GM19463 (cell line): ENCODE measurements around the gene ADH1A.
"Not testable (repeated sequence)": the region's sequence is repeated elsewhere in the genome, so short reads cannot be mapped to it uniquely, and the experiment has no call there.

Experiments used
- ATAC-seq: cut with Tn5 transposase; IDR thresholded peaks from one replicate; pipeline ENCODE4 v1.9.1; 2021; ENCODE audit warnings: mild to moderate bottlenecking, moderate library complexity; ENCODE audit not compliant: unreplicated experiment

Gene ADH1A

GRCh38 chr4:99290848-99291786 is at the start of gene ADH1A:
Gene ADH1A, minus strand, starts transcription at chr4:99290985. Its CDS starts 71 bp downstream, at chr4:99290914.
- no peak for ATAC-seq

- ATAC-seq, result no peak
Observed at GRCh38 chr4:99339172-99339571, 48.4 kb upstream of the ADH1A start.

- ATAC-seq, result no peak
Observed at GRCh38 chr4:99336553-99336952, 45.8 kb upstream of the ADH1A start.

- ATAC-seq, result no peak
Observed at GRCh38 chr4:99334880-99335279, 44.1 kb upstream of the ADH1A start.

- ATAC-seq, result no peak
Observed at GRCh38 chr4:99330648-99331047, 39.9 kb upstream of the ADH1A start.

- no peak for ATAC-seq
Observed at GRCh38 chr4:99329876-99330275, 39.1 kb upstream of the ADH1A start.

GRCh38 chr4:99324979-99325378 is 34.2 kb upstream of the ADH1A start:
- ATAC-seq, result no peak

GRCh38 chr4:99324361-99324760 is 33.6 kb upstream of the ADH1A start:
- no peak for ATAC-seq

- ATAC-seq, result no peak
Observed at GRCh38 chr4:99323756-99324155, 33.0 kb upstream of the ADH1A start.

- ATAC-seq, result no peak
Observed at GRCh38 chr4:99321241-99322191, 30.7 kb upstream of the ADH1A start, which contains the start of gene ADH1B. Gene ADH1B, minus strand, starts transcription at chr4:99321401. Its CDS starts 70 bp downstream, at chr4:99321331.

GRCh38 chr4:99317811-99318210 is 27.0 kb upstream of the ADH1A start:
- not testable (repeated sequence) for ATAC-seq

GRCh38 chr4:99317354-99317753 is 26.6 kb upstream of the ADH1A start:
- no peak for ATAC-seq

GRCh38 chr4:99315839-99316238 is 25.1 kb upstream of the ADH1A start:
- ATAC-seq, result no peak

GRCh38 chr4:99314211-99314610 is 23.4 kb upstream of the ADH1A start:
- no peak for ATAC-seq

GRCh38 chr4:99310389-99310788 is 19.6 kb upstream of the ADH1A start:
- no peak for ATAC-seq

GRCh38 chr4:99305638-99306400 is 15.0 kb upstream of the ADH1A start:
- ATAC-seq, result no peak

- no peak for ATAC-seq
Observed at GRCh38 chr4:99301376-99302164, 10.8 kb upstream of the ADH1A start.

- ATAC-seq, result no peak
Observed at GRCh38 chr4:99300934-99301333, 10.1 kb upstream of the ADH1A start.

- ATAC-seq, result no peak
Observed at GRCh38 chr4:99293357-99293756, 2.6 kb upstream of the ADH1A start.

- ATAC-seq, result no peak
Observed at GRCh38 chr4:99285387-99285786, 5.4 kb downstream of the ADH1A start.
